DMS 273 treated with DMSO at 0.1 percent for 48 hours (cell line): ENCODE data around the gene PGK1.
"Not testable (repeated sequence)": the region's sequence is repeated elsewhere in the genome, so short reads cannot be mapped to it uniquely, and the experiment has no call there.

ENCODE experiments used
- DNase-seq: peaks from one replicate; lab custom pipeline; 2025; lab: John Stamatoyannopoulos, UW

The PGK1 gene

DNA sequence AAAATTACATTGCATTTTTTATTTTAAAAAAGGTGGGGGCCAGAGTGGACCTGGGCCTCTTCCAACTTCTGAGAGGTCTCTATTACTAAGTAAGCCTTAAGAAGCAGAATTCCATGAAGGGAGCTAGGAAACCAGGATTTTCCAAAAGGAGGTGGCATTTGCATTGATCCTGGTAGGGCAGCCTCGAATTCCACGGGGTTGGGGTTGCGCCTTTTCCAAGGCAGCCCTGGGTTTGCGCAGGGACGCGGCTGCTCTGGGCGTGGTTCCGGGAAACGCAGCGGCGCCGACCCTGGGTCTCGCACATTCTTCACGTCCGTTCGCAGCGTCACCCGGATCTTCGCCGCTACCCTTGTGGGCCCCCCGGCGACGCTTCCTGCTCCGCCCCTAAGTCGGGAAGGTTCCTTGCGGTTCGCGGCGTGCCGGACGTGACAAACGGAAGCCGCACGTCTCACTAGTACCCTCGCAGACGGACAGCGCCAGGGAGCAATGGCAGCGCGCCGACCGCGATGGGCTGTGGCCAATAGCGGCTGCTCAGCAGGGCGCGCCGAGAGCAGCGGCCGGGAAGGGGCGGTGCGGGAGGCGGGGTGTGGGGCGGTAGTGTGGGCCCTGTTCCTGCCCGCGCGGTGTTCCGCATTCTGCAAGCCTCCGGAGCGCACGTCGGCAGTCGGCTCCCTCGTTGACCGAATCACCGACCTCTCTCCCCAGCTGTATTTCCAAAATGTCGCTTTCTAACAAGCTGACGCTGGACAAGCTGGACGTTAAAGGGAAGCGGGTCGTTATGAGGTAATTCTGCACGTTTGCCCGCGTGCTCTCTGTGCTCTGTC, at the start of gene PGK1:
Gene PGK1, plus strand, starts transcription at position 626 of the 824 bp plus-strand sequence. Its CDS starts 93 bp downstream, at position 719.
- peak; percentile 86 for DNase-seq

DNA sequence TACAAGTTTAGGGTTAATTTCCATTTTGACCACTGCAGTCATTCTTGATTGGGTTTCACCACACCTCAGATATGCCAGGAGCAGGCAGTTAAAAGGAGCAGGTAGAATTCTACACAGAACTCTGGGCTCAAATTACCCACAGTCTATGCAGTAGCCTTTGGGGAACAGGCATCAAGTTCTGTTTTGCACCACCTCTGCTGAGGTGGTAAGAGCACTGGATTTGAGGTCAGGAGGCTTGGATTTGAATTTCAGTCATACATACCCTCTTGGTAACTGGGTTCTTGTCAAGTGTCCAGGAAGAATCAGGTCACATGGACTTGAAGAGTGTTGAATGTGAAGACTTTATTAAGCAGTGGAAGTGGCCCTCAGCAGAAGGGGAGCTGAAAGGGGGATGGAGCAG, 40.4 kb upstream of the PGK1 start:
- no peak for DNase-seq

DNA sequence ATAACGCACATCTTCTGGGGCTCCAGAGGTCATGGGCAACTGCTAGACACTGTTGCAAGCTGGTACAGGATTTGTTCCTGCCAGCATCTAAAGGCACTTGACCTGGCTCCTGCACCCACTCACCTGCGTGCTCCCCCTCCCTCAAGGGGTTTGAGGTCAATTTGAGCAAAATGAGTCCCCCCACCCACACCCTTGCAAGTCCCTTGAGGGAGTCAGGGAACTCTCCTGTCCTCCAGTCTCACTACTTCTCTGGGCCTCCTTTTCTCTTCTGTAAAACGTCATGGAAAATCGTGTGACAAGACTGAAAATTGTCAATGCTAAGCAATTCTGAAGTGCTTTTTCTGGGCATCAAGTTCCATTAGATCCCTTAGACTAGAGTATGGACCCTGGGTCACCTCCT, 39.9 kb upstream of the PGK1 start:
- DNase-seq: no peak

DNA sequence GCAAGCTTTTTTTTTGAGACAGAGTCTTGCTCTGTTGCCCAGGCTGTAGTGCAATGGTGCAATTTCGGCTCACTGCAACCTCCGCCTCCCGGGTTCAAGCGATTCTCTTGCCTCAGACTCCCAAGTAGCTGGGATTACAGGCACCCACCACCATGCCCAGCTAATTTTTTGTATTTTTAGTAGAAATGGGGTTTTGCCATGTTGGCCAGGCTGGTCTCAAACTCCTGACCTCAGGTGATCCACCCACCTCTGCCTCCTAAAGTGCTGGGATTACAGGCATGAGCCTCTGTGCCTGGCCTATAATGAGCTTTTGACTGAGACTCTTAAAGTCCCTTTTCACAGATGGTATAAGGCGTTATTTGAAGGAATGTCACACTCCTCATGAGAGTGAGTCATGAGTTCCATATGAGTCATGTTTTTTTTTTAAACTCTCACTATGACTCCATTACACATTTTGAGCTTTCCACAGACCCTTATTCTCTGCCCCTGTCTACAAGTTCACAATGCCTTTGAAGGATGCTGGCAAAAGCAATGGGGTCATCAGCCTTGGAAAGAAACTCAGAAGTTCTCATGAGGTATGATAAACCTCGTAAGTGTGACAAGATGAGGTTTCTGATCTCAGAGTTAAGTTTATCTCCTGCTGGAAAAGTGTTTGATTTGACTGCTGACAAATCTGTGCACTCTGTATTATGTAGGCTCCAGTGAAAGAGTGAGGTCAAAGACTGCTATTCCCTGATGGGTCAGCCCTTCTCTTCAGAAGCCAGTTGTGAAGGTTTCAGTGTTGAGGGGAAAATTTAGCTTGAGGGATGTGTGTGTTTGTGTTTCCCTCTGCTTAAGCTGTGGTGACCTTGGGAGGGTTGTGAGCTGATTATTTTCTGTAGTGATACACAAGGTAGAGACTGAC, 39.1 kb upstream of the PGK1 start:
- DNase-seq: not testable (repeated sequence)

DNA sequence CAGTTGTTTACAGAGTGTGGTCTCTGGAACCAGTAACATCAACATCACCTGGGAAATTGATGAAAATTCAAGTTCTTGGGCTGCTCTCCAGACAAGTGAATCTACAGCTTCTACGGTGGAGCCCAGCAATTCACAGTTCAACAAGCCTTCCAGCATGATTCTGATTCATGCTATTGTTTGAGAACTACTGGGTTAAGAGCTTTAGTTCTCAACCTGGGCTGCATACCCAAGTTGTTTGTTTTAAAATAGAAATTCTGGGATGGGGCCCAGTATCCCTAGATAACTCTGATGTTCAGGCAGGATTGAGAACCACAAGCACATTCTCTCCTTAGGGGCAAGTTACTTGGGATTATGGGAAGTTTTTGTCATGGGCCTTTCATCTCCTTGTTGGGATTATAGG, 37.9 kb upstream of the PGK1 start:
- DNase-seq: no peak

DNA sequence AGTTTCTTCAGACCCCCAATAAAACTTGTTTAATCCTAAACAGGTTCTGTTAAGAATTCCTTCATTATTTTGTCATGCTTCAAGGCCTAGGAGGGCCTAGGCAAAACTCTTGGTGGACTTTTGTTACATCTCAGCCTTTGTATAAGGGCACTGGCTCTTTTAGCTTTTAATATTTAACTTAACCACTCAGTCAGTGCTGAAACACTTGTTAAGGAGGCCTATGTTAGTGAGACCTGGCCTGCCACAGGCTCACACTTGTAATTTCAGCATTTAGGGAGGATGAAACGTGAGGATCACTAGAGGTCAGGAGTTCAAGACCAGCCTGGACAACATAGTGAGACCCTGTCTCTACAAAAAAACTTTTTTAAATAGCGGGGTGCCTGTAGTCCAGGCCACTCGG, 32.7 kb upstream of the PGK1 start:
- no peak for DNase-seq

DNA sequence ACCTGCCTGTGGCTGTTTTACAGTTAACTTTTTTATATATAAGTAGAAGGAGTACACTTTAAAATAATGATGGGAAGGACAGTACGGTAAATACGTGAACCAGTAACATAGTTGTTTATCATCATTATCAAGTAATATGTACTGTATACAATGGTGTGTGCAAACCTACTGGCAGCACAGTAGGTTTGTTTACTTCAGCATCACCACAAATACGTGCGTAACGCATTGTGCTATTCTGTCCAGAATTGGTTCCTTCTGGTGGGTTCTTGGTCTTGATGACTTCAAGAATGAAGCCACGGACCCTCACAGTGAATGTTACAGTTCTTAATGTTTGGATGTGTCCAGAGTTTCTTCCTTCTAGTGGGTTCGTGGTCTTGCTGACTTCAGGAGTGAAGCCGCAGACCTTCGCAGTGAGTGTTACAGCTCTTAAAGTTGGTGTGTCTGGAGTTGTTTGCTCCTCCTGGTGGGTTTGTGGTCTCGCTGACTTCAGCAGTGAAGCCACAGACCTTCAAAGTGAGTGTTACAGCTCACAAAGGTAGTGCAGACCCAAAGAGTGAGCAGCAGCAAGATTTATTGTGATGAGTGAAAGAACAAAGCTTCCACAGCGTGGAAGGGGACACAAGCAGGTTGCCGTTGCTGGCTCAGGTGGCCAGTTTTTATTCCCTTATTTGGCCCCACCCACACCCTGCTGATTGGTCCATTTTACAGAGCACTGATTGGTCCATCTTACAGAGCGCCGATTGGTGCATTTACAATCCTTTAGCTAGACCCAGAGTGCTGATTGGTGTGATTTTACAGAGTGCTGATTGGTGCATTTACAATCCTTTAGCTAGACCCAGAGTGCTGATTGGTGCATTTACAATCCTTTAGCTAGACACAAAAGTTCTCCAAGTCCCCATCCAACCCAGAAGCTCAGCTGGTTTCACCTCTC, 30.6 kb upstream of the PGK1 start:
- DNase-seq: not testable (repeated sequence)

DNA sequence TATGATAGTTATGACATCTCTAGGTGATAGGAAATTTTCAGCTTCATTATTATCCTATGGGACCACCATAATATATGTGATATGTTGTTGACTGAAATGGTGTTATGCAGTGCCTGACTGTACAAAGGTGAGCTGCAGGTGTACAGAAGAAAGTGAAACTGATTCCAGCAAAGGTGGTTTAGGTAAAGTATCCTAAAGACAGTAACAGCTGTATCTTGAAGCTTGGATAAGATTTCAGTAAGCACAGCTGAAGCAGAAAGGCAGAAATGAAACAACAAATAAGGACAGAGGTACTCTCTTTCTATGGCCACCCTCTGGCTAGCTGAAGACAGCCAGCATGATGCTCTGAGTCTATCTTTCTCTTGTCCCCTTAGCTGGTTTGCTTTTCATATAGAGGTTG, 30.0 kb upstream of the PGK1 start:
- no peak for DNase-seq

DNA sequence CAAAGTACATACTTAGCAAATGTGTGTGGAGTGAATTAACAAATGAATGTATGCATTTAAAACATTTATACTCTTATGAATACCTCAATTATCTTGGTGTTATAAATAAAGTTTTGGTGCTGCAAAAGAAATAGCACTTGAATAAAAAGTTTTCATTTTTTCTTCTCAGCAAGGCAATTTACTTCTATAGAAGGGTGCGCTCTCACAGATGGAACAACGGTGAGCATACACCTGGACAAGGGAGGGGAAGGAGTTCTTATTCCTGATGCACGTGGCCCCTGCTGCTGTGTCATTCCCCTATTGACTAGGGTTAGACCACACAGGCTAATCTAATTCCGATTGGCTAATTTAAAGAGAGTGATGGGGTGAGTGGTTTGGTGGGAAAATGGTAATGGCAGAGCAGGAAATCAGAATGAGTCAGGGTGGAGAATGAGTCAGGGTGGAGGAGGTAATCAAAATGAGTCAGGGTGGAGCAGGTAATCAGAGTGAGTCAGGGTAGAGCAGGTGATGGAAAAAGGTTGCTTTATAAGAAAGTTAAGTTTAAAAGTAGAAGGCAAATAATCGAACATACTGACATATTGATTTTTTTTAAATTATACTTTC, 28.2 kb upstream of the PGK1 start:
- DNase-seq: no peak

DNA sequence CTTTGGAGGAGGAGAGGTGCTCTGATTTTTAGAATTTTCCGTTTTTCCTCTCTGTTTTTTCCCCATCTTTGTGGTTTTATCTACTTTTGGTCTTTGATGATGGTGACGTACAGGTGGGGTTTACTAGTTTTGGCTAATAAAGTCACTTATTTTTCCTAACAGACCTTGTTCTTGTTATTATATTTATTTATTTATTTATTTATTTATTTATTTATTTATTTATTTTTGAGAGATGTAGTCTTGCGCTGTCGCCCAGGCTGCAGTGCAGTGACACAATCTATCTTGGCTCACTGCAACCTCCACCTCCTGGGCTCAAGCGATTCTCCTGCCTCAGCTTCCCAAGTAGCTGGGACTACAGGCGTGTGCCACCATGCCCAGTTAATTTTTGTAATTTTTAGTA, 22.6 kb upstream of the PGK1 start:
- not testable (repeated sequence) for DNase-seq

DNA sequence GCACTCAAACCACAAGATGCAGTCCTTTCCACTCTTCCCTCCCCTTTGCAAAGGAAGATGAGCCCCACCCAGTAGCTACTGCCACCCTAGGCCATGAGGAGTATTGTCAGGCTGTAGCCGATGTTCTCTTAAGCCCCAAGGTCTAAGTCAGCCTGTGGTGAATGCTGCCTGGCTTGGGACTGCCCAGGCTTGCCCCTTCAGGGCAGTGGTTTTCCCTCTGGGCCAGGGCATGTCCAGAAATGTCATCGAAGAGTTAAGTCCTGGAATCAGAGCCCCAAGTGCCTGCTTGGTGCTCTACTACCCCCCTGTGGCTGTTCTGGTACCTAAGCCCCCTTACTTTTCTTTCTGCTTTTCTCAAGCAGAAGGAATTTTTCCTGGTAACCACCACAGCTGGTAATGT, 11.8 kb upstream of the PGK1 start:
- DNase-seq: no peak

DNA sequence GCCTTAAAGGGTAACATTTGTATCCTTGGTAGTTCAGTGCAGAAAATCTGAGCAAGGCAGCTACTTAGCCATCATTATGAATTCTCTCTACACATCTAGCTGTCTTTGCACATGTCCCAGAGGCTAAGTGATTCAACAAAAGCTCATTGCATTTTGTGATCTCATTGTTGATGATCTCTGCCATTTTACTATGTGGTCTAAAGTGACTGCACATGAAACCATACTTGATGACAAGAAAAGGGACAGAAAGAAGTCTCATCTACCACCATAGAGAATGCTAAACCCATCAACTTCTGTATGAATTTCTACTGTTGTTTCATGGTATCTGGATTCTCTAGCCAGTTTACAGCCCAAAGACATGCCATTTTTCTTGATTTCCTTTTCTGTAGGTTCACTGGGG, 5.9 kb upstream of the PGK1 start:
- DNase-seq: no peak

DNA sequence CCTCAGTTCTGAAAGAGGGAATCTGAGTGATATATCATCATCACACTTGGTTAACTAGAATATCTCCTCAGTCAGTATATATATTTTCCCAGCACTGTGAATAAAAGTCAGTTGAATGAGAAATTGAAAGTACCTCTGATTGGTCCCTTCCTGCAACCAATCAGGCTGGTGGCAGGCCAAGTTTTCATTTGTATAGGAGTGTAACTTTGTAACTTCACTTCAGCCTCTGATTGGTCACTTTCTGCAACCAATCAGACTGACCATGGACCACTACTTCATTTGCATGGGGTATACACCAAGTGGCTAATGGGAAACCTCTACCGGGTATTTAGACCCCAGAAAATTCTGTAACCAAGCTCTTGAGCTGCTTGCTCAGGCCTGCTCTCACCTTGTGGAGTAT, 2.0 kb upstream of the PGK1 start:
- no peak for DNase-seq

DNA sequence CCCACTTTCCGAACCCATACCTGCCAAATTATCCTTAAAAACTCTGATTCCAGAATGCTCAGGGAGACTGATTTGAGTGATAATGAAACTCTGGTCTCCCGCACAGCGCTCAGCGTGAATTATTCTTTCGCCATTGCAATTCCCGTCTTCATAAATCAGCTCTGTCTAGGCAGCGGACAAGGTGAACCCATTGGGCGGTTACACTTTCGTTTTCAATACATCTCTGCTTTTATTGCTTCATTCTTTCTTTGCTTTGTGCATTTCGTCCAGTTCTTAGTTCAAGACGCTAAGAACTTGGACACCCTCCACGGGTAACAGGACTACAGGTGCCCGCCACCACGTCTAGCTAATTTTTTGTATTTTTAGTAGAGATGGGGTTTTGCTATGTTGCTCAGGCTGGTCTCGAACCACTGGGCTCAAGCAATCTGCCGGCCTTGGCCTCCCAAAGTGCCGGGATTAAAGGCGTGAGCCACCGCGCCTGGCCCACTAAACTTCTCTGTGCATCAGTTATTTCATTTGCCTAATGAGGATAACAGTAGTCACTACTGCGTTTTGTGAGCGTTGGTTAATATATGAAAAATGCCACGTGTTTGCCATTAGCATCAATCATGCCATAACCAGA, 936 bp upstream of the PGK1 start:
- no peak for DNase-seq

DNA sequence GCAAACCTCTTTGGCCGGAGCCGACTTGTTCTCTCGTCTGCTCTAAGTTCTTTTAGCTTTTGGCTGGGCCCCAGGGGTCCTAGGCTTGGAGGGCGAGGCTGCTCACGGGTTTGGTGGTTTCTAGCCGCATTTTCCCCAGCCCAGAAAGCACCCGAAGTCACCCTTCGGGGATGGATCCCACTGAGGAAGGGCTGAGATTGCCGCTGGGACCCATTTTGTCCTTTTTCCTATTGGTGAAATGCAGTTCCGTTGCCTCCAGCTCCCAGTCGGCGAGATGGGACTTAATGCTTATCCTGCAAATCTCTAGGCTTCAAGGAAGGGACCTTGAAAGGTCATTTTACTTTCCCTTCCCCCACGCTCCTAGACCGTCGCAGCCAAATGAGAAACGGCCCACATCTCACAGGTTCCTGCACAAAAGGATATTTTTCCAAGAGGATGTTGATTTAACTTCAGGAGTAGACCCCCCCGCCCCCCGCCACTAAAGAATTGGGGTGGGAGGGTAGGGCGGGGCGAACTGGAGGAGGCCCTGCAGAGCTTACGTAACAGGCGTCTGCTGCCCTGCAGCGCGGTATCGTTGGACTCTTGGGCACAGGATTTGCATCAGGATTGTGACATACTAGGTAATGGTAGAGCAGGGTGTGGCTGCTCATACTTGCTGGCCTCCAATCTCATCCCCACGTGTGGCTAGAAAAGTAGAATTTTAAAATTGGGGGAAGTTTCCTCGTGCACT, 564 bp downstream of the PGK1 start:
- DNase-seq: no peak

DNA sequence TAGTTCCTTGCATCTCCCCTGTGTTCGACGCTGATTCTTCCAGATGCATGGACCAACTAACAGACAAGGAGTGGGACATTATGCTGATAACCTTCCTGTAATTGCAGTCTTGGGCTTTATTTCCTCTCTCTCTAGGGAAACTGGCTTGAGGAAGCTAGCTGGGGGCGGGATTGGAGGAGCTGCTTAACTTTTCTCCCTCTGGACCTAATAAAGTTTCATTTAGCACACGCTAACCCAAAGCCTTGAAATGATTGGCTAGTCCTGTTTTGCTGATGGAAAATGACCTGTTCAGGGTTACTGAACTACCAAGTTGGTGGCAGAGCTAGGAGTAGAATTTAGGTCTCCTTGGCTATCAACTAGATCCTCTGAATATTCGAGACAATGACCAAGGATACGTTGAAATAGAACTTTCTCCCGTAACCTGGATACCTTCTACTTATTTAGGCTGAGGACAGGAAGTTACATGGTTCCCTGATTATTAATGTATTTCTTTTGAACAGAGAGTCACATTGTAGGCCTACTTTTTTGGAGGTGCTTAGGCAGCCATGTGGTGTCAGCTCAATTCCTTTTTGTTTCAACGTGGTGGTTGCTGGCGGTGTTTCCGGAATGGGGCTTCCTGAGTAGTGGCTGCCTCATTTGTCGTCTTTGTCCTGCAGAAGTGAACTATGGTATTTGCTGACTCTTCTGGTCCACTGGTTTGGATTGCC, 2.0 kb downstream of the PGK1 start:
- no peak for DNase-seq

DNA sequence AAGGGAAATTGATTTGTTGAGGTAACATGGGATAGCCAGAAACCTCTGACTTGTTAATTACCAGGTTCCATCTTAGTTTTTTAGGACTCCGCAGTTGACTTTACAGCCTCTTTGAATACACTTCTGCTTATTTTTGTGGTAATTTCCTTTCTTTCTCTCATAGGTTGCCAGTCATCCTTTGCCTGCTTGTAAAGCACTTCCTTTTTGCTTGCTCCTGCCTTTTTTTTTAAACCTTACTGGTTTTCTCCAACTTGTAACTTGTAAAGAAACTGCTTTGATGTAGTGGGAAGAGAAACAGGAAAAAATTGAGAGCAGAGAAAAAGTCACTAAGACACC, 2.6 kb downstream of the PGK1 start:
- DNase-seq: no peak

DNA sequence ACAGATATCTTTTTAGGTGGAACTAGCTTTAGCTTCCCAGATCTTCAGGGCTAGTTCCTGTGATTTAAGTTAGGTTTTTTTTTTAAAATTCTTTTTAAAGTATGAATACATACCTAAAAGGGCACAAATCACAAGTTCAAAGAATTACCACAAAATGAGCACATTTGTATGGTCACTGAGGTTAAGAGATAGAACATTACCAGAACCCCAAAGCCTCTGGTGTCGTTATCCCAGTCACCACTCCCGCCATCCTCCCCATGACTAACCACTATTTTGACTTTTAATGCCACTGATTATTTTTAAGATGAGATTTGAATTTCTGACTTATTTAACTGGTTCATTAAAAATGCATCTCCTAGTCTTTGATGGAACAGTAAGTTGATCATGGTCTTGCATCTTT, 5.4 kb downstream of the PGK1 start:
- no peak for DNase-seq

DNA sequence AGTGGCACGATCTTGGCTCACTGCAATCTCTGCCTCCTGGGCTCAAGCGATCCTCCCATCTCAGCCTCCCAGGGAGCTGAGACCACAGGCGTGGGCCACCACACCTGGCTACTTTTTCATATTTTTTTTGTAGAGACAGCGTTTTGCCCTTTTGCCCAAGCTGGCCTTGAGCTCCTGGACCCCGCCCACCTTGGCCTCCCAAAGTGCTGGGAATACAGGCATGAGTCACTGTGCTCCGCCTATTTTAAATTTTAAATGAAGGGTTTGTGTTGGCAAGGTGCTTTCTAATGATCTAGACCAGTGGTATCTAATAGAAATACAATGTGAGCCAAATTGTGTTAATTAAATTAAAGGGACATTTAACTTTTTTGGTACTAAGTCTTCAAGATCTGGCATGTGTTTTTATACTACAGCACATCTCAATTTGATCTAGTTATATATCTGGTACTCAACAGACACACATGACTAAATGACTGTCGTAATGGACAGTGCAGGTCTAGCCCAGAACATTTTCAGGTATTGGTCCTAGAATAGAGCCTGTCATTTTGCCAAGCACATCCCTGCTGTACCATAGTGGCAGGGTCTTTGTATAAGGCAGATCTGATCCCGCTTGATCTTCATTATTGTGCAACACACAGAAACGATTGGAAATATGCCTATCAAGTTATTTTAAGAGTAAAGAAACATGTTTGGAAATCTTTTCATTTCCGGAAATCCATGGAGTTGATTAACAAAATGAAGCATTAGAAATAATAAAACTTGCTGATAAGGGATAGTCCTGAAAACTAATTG, 7.3 kb downstream of the PGK1 start:
- DNase-seq: no peak
